Measurements from ENCODE around the gene TCEANC. TPM values are rescaled to one million over a fixed set of nuclear protein-coding genes. Genes with fewer than 3 reads are reported as not detected.

The TCEANC gene
- total and polyA plus RNA-seq, 2 of the 4 experiments (the other 2 are of a cell fraction) = 0.99 to 2.5 TPM

- Histone ChIP-seq H3K9me1 (ENCODE audit: insufficient read depth, low read length) (no peaks in the 10 kb centered on the region), H2AFZ (replicated peaks; ENCODE audit: low read length, poor library complexity) (no peak overlapping the region), H3K4me1 (ENCODE audit: control insufficient read depth, insufficient read depth, low read length) (peaks cover 7% of the 10 kb centered on the region; the same call in 1 of the 2 replicates), H2AK5ac (ENCODE audit: low read depth, low read length) (no peak overlapping the region), H3K9me3 (ENCODE audit: control insufficient read depth, insufficient read depth, low read length) (no peaks in the 10 kb centered on the region), H3K56ac (ENCODE audit: extremely low read depth, insufficient read depth, low read length) (no peak overlapping the region), H4K5ac (ENCODE audit: low read depth, low read length) (no peak overlapping the region), H2BK15ac (ENCODE audit: low read depth, low read length) (no peak overlapping the region), H4K20me1 (ENCODE audit: insufficient read depth, low read length) (no peaks in the 10 kb centered on the region), H3K14ac (replicated peaks; ENCODE audit: low read depth, low read length) (no peak overlapping the region), H2BK20ac (ENCODE audit: low read depth, low read length) (no peak overlapping the region), H3K27me3 (ENCODE audit: control insufficient read depth, insufficient read depth, low read length) (peaks cover 14% of the 10 kb centered on the region), H3K9ac (ENCODE audit: low read depth, low read length) (no peak overlapping the region), H2BK5ac (ENCODE audit: low read depth, low read length, poor library complexity, severe bottlenecking) (no peak overlapping the region), H2BK120ac (ENCODE audit: low read depth, low read length) (no peak overlapping the region), H3K23ac (ENCODE audit: low read depth, low read length) (no peak overlapping the region), H2AK9ac (replicated peaks; ENCODE audit: low read depth, low read length, poor library complexity) (no peak overlapping the region), H3K4ac (ENCODE audit: low read depth, low read length) (no peak overlapping the region), H3K79me1 (ENCODE audit: low read depth in 1 of 2, low read length in 2 of 2) (no peaks in the 10 kb centered on the region), H3K18ac (ENCODE audit: low read depth, low read length) (no peak overlapping the region), H3K27ac (ENCODE audit: insufficient read depth, low read length) (no peak overlapping the region), H3K36me3 (ENCODE audit: control insufficient read depth, insufficient read depth, low read length) (no peaks in the 10 kb centered on the region), H3K4me3 (ENCODE audit: insufficient read depth, low read depth, low read length) (no peak overlapping the region), H4K91ac (ENCODE audit: insufficient read depth, low read depth, low read length) (no peak overlapping the region), H4K8ac (ENCODE audit: low read depth in 2 of 2, low read length in 2 of 2) (no peak overlapping the region), H3K4me2 (ENCODE audit: low read depth, low read length) (no peak overlapping the region)
- in situ Hi-C loops (cut with MboI; ENCODE audit: low sequenced_read_pairs) = no loop called here
- dilution Hi-C loops (cut with HindIII; ENCODE audit: low sequenced_read_pairs, unreplicated experiment) = no loop called here
- no TSS peak for BruUV-seq (replicated peaks)
- ChIA-PET CTCF (no interaction called here), POLR2A (ENCODE audit: unreplicated experiment) (no interaction called here)
- no peak for DNase-seq
- no peak for TF ChIP-seq POLR2A (IDR thresholded peaks at IDR 0.05; ENCODE audit: low read depth, low read length)
- intact Hi-C loops (cut with micrococcal nuclease) = no loop called here
- WGBS, 2 experiments (ENCODE audit: extremely low coverage in 2 of 2, insufficient read length in 1 of 2) = 50% methylated on average over 1 of the region's 3 CpGs; no CpG with 5 or more reads in 1 of the 2 experiments
- no peak for ATAC-seq (ENCODE audit: low read depth)
These were observed 11.1 kb downstream of the TCEANC start for GRCh38 chrX:13664020-13664419.
